ENCODE measurements around the gene PODN.
A peak's percentile ranks its signal among the peaks of the same experiment; 100 is the strongest.

The PODN gene

DNA sequence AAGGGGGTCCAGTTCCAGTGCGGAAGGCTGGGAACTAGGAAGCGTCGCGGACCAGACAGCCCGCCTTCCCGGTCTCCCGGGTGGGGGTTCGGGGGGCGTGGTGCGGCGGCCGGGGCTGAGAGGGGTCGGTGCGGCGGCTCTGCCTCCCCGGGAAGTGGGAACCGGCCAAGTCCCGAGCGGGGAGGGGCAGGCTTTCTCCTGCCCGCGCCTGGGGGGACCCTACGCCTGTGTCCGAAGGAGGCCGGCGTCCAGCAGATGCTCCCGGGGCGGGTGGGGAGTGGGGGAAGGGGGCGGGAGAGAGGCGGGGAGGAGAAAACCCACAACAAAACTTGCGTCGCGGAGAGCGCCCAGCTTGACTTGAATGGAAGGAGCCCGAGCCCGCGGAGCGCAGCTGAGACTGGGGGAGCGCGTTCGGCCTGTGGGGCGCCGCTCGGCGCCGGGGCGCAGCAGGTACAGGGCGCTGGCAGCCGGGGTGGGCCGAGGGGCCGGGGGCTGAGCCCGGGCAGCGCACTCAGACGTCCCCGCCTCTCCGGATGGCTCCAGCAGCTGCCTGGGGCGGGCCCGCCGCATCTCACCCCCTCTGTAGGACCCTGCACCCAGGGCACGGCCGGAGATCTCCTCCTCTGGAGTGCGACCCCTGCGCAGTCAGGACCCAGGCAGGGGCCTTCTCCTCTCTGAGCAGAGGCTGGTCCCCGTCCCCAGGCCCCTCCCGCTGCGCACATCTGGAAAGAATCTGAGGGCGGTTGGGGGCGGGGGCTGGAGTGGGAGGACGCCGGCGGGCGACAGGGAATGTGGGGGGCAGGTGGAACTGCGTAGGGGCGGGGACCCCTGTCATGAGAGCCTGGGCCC lies at the start of gene PODN:
Gene PODN, plus strand, starts transcription at position 355 of the 849 bp plus-strand sequence. CDS start 7,643 bp downstream, outside the sequence.
- DNase-seq: peak; percentile 33

DNA sequence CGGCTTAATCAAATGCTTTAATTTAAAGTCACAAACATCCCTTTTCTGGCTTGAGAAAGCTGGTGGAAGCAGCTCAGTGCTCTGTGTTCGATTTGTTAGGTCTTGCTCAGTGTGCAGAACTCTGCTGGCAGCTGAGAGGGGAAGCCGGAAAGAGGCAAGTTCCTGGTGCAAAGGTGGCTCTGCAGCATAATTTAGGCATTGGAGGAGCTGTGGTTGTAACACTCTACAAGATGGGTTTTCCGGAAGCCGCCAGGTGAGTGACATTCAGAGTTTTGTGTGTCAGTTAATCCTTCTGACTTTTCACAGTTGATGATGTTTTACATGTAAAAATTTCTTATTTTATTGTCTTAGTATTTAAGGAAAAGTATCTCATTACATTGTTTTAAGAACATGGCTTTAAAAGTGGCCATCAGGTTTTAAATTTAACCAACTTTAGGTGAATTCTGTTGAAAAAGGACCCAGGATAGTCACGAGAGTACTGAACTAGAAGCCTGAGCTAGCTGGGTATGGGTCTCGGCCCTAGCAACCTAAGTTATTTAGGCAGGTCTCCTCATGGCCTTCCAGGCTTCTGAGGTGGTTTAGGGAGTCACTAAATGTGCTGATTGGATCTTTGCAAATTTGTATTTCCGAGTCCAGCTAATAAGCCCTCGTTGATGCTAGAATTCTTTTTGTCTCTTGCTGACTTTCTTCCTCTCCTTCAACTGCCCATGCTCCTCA lies 47.1 kb upstream of the PODN start:
- peak; percentile 88 for DNase-seq

DNA sequence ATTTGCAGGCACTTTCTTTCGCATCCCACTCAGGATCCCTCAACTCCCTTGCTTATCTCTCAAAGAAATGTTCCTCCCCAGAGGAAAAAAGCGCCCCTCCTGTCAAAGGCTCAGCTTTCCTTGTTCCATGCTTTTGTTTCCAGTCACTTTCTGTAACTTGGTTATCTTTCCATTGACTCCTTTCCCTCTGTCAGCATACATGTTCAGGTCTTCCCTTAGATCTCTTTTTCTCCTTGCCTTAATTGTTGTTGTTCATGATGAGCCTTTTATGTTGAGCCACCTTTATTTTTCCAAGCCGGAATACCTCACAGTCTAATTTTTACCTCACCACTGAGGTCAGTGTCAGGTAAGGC lies 46.5 kb upstream of the PODN start:
- no peak for DNase-seq

DNA sequence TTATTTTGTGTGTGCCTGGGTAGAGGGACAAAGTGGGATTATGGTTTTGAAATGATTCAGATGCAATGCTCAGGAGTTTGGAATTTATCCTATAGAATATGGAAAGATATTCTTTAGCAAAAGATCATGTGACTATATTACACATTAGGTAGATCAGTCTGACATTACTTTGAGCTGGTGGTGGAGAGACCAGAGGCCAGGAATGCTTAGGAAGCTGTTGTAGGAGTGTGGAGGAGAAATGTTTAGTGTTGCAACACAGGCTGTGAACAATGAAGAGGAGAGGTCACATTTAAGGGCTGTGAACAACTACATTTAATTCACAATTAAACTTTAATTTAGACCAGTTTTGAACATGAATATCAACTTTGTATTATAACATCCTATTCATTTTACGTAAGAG lies 45.3 kb upstream of the PODN start:
- no peak for DNase-seq

DNA sequence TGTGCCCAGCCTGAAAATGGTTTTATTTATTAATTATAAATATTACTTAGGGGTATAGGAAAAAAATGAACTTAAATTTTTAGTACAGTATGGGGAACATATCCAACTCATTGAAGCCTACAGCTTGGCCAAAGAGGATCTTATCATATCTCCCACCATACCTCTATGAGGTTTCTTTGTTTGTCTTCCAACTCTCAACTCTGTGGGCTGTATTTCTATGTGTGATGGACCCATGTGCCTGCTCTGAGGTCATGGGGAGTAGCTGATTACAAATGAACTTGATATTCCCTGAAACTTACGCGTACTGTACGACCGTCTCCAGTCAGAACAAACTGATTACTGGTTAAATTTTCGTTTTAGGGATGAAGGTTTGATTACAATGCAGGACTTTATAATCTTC lies 41.4 kb upstream of the PODN start:
- DNase-seq: no peak

GRCh38 chr1:53022179-53022578 lies 39.8 kb upstream of the PODN start:
- DNase-seq: no peak

DNA sequence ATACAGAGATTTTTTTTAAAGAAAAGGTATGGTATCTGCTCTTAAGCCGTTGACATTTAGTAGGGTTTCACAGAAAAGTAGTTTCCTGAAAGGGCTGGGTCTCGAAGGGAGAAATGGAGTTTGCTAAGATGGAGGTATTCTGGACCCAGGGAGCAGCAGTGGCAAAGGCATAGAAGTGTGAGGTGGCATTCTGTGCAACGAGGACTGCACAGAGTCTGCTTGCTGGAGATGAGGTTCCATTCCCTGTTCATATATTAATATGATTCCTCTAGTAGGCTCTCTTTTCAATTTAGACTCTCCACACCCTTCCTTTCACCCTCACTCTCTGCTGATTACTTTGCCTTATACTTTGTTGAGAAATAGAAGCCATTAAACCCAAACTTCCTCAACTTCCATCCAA lies 38.5 kb upstream of the PODN start:
- no peak for DNase-seq

DNA sequence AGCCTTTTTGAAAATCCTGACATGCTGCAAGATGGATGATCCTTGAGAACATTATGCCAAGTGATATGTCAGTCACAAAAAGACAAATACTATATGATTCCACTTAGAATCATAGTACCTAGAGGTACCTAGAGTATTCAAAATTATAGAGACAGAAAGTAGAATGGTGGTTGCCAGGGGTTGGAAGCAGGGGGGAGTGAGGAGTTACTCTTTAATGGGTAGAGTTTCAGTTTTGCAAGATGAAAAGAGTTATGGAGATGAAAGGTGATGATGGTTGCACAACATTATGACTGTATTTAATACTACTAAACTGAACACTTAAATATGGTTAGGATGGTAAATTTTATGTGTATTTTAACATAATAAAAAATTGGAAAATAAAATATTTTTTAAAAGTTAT lies 37.9 kb upstream of the PODN start:
- DNase-seq: no peak

DNA sequence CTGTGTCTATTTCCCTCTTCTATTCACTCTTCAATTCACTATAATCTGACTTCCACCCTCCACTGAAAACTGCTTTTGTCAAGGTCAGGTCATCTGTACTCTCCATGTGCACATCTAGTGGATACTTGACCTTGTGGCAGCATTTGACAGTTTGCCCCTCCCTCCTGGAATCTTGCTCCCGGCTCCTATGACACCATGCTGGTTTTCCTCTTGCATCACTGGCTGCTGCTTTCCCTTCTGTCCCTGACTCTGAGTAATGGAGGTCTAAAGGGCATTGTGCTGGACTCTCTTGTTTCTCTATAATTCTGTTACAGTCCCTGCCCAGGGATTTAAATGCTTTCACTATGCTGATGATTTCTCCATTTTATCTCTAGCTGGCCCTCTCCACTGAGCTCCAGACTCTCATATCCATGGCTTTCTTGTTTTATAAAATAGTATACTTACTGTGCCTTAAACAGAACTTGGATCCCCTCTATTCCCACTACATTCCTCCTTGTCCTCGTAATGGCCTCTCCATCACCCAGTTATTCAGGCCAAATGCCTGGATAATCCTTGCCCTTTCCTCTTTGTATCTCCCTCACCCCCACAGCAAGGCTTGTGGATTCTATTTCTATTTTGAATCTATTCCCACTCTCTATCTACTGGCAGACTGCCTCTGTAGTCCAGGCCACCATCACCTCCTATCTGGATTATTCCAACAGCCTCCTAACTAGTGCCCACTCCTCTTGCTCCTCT lies 36.8 kb upstream of the PODN start:
- DNase-seq: peak; percentile 32

DNA sequence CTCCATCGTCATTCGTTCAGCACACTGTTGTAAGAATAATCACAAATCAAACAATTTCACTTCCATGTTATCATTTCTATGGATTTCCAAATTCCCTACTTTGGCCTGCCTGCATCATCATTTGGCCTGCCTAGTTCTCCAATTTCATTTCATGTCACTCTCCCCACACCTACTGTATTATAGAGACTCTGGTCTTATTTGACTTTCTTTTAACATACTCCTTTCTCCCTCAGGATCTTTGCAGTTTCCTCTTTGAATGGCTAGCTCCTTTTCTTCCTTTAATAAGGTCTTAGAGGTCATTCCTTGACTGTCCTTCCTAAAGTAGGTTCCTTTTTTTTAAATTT lies 36.3 kb upstream of the PODN start:
- no peak for DNase-seq

DNA sequence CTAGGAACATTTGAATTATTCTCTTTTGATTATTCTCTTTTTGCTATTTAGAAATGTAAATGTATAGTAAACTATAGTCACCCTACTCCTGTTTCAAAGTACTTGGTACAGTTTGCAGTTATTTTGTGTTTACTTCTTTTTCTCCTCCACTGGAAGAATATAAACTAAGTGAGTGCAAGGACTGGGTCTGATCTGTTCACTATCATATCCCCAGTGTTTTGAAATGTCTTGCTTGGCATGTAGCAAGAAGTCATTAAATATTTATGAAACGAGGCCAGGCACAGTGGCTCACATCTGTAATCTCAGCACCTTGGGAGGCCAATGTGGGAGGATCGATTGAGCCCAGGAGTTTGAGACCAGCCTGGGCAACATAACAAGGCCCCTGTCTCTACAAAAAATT lies 35.8 kb upstream of the PODN start:
- no peak for DNase-seq

DNA sequence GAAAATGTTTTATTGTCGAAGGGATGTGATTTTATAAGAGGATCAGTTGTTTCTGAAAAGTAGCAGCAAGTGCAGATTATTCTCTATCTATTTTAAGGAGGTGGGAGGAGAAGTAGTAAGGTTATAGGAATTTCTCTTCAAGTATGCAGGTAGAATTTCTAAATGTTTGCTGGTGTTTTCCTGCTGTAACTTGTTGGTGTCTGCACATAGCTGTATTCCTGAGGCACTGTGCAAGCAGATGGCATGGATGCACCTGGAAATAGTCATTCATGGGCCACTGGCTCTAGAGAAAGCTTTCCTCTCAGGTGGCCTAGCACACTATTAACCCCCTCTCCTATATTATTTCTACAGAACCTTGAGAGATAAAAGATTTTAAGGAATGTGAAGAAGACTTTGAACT lies 30.3 kb upstream of the PODN start:
- DNase-seq: no peak

DNA sequence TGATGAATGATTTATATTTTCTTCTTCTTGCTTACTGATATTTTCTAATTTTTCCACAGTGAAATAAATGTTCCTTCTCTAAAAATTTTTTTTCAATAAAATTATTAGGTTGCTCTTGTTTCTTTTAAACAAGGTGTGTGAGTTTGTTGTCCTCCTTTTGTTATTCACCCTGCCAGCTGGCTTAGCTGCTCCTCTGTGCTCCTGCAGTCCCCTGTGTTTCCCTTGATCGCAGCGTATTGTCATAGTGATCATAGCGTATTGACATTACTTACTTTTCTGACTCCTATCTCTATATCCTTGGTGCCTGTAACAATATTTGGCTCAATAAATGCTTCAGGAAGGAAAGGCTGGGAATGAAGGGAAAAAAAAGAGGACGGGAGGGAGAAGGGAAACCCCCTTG lies 24.9 kb upstream of the PODN start:
- peak; percentile 32 for DNase-seq

DNA sequence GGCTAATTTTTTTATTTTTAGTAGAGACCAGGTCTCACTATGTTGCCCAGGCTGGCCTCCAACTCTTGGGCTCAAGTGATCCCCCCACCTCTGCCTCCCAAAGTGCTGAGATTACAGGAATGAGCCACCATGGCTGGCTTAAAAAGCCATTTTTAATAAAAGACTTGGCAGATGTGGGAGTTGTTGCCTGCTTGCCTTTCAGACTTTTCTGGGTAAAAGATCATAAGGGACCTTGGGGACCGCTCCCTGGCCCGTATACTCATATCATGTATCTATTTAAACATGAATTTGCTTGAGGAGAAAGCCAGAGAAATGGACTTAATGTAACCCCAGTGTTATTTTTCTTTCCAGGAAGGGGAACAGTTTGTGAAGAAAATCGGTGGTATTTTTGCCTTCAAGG lies 23.4 kb upstream of the PODN start:
- DNase-seq: no peak

GRCh38 chr1:53043271-53043670 lies 18.7 kb upstream of the PODN start:
- DNase-seq: no peak

- DNase-seq: no peak
Measured at GRCh38 chr1:53044926-53045325, 17.1 kb upstream of the PODN start.

DNA sequence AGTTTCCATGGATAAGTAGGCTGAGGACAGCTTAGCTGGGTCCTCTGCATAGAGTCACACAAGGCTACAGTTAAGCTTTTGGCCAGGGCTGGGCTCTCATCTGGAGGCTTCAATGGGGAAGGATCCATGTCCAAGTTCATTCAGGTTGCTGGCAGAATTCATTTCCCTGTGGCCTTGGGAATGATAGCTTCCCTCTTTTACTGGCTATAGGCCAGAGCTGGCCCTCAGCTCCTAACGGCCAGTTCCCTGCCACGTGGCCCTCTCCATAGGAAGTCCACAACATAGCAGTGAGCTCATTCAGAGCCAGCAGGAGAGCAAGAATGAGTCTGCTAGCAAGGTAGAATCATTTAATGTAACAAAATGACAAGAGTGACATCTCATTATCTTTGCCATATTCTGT lies 15.1 kb upstream of the PODN start:
- peak; percentile 78 for DNase-seq

- peak; percentile 72 for DNase-seq
Measured at GRCh38 chr1:53047737-53048736, 14.0 kb upstream of the PODN start.

- no peak for DNase-seq
Measured at GRCh38 chr1:53048960-53049573, 12.9 kb upstream of the PODN start.

DNA sequence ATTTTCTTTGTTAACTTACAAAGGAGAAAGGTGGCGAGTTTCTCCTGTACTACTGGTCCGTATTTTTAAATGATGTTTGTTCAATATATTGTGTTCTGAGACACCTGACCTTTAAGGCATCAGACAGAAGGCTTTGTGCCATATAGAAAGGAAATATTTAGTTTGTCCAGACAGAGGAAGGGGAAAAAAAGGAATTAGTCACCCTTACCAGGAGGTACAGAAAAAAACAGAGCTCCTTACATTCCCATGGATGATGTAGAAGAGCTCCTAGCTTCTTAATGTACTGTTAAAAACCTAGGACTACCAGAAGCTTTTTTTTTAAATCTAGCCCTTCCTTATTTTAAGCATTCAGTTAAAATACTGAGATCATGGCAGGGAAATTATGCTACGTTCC lies 12.4 kb upstream of the PODN start:
- DNase-seq: no peak

DNA sequence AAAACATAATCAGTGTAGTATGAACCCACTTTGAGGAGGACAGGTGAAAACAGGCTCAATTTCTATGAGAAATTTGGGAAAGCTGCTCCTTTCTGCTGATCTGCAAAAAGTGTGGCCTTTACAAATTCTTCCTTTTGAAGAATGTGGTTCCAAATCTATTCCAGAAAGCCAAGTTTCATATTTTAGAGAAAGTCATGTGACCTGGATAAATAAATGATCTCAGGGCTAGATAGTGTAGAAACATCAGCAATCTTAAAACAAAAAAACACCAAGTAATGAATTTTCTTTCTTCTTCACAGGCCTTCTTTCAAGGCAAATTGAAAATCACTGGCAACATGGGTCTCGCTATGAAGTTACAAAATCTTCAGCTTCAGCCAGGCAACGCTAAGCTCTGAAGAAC lies 11.7 kb upstream of the PODN start:
- no peak for DNase-seq

GRCh38 chr1:53051676-53052075 lies 10.3 kb upstream of the PODN start:
- DNase-seq: no peak
